HG03095 (cell line): ENCODE results near the gene MGAT2.
"Not testable (repeated sequence)": the region's sequence is repeated elsewhere in the genome, so short reads cannot be mapped to it uniquely, and the experiment has no call there.

Source experiments
- ATAC-seq: cut with Tn5 transposase; IDR thresholded peaks from one replicate; pipeline ENCODE4 v1.9.1; 2021; ENCODE audit warnings: moderate library complexity; ENCODE audit not compliant: unreplicated experiment

MGAT2 gene

GRCh38 chr14:49620182-49621113 is at the start of gene MGAT2, which contains the start of gene RPL36AL:
TSS of gene MGAT2 (plus strand) at chr14:49620799. CDS start at chr14:49621269, 470 bp downstream.
TSS of gene RPL36AL (minus strand) at chr14:49620626. CDS start at chr14:49619104, 1,522 bp downstream.
- peak; percentile 86 for ATAC-seq

- no peak for ATAC-seq
Observed at GRCh38 chr14:49574038-49574437, 46.6 kb upstream of the MGAT2 start.

DNA sequence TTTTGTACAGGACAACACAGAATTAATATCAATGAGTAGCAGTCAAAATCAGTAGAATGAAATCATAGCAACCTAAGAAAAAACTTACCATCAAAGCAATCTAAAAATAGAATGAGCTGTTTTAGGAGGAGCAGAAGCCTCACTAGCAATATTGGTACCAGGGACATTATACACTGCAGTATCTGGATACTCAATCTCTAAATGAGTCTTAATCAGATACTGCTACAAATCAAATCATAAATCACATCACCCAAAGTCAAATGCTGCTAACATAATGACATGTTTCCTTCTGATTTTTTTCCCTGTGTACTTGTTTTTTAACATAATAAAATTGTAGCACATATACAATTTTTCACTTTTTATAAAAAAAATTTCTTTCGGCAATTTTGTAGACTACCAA is 42.5 kb upstream of the MGAT2 start:
- ATAC-seq: no peak

GRCh38 chr14:49579841-49580240 is 40.8 kb upstream of the MGAT2 start:
- no peak for ATAC-seq

DNA sequence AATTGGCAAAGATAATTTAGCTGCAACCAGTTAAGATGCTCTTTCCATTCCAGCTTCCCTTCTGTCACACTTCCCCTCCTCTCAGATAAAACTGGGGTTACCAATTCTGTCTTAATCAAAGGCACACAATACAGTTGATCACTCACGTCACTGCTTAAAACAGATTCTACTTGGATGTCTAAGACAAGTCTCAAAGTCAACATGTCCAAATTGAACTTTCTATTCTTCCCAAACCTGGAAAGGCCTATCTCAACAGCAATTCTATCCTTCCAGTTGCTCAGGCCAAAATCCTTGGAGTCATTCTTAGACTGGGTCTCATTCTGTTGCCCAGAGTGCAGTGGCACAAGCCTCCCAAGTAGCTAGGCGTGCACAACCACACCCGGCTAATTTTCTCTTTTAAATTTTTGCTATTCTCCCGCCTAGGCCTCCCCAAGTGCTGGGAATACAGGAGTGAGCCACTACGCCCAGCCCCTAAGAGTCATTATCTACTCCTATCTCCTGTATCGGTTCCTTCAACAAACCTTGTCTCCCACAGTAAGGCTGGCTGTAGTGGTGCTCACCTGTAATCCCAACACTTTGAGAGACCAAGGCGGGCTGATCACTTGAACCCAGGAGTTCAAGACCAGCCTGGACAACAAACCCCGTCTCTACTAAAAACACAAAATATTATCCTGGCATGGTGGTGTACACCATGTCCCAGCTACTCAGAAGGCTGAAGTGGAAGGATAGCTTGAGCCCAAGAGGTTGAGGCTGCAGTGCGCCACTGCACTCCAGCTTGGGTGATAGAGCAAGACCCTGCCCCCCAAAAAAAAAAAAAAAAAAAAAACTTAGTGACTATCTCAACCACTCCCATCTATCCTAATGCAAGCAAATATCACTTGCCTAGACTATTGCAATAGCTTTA is 39.1 kb upstream of the MGAT2 start:
- ATAC-seq: no peak

DNA sequence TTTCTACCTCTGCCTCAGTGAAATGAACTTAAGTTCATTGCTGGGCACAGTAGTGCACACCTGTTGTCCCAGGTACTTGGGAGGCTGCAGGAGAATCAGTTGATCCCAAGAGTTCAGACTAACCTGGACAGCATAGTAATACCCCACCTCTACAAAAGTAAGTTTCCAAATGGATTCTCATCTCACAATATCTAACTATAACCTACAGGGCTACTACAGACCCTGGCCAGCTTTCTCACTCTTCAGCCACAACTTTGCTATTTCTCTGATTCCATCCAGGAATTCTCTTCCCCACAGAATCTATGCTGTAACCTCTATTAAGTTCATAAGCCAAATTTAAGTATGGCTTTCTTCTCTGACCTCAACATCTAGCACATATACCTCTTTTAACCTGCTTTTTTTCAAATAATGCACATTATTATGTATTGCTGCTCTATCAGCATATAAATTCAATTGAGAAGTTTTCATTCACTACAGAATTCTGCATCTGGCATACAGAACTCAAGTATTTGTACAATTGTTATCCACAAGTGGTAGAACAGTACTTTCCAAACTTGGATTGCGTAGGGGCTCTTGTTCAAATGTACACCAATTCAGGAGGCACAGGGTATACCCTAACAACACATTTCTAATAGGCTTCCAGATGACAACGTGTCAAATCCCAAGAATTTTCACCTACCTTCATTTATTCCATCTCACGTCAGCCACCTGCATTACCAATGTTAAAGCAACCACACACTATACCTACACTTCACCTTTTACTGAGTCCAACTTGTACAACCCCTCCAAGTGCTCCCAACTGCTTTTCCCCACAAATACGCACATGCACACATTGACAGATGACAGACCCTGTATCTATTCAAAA is 38.3 kb upstream of the MGAT2 start:
- no peak for ATAC-seq

DNA sequence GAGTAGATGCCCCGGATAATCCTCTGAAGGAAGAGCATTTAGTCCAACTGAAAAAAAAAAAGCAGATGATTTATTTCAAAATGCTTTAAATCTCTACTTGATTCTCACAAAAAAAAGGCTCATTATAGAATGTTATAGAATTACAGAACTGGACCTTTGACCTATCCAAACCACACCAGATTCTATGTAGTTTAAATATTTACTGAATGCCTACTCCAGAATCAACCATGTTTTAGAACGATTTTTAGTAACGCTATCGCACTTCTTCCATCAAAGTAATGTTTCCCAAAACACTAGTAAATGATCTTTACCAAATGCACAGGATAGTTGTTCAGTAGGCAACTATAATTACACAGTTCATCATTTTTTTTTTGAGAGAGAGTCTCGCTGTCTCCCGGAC is 37.0 kb upstream of the MGAT2 start:
- ATAC-seq: no peak

DNA sequence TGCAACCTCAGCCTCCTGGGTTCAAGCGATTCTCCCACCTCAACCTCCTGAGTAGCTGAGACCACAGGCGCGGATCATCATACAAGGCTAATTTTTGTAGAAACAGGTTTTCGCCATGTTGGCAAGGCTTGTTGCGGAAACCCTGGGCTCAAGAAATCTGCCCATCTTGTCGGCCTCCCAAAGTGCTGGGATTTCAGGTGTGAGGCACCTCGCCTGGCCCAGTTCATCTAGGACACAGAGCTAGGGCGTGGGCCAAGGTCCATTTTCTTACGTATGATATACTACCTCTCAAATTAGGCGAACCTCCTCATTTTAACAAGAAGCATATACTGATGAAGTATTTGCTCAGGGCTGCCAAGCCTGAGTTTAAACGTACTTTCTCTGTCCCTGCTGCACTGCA is 36.5 kb upstream of the MGAT2 start:
- ATAC-seq: no peak

- not testable (repeated sequence) for ATAC-seq
Observed at GRCh38 chr14:49584981-49585640, 35.5 kb upstream of the MGAT2 start.

GRCh38 chr14:49585803-49586672 is 34.6 kb upstream of the MGAT2 start, which contains the start of gene RPS29:
TSS of gene RPS29 (minus strand) at chr14:49586380. CDS start at chr14:49586346, 34 bp downstream.
- peak; percentile 86 for ATAC-seq

- peak; percentile 22 for ATAC-seq
Observed at GRCh38 chr14:49586673-49587460, 33.7 kb upstream of the MGAT2 start.

DNA sequence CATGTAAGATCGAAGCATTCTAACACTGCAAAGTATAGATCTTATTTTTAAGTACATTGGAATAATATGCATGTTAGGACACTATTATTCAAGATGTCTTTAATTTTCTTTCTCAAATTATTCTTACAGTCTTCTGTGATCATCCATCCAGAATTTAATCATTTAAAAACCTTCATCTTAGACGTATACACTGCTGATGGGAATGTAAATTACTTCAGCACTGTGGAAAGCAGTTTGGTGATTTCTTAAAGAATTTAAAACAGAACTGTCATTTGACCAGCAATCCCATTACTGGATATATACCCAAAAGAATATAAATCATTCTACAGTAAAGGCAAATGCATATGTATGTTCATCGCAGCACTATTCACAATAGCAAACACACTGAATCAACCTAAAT is 31.2 kb upstream of the MGAT2 start:
- no peak for ATAC-seq

DNA sequence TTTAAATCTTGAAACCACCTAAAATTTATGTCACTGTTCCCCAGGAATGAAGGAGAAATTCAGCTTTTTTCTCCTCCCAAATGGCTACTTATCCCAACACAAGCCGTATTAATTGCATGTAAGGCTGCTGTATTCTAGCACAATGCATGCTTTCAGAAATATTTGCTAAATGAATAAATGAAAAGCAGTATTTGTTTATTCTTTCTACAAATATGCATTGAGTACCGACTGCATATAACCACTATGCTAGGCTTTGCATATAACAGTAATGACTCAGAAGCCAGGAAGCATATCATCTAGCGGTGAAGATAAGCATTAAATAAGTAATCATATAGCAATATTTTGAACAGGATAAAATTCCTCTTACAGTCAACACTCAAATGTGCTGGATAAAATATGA is 27.6 kb upstream of the MGAT2 start:
- no peak for ATAC-seq

DNA sequence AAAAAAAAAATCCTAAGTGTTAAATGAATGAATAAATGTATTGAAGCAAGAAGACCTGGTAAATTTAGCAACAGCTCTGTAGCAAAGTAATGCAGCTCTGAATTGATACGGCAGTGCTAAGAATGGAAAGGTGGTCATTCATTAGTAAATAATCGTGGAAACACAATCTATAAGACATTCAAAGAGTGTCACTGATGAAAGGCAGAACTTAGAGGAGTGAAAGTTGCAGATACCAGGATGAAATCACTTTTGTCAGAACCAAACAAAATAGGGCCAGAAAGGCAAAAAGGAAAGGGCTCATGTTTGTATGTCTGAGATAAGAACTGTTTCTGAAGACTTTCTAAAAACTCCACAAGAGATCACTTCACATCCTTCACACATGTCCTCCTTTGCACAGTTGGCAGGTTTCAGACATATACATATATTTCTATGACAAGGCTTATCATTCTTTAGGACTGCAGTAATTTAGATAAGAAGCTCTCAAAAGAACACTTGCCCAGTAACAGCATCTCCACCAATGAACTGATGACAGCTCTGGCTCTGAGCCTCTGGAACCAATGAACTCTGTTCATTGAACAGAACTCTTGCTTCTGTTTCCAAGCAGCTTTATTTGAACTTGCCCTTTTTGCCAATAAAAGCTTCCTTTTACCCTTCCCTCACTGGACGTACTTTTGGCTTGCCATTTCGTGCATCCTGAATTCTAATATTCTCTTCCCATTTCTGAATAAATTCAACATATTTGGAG is 26.1 kb upstream of the MGAT2 start:
- ATAC-seq: no peak

DNA sequence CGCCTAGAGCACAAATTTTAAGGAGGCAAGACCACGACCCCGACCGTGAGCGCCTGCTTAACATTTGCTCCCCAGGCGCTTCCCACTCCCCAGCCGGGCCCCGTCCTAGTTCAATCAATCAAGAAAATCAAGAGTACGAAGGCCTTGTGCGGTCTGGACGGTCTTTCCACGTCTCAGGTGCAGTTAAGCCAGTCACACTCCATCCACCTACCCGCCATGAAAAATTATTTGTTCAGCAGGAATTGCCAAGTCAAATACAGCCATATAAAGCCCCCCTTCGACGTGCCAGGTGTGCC is 22.5 kb upstream of the MGAT2 start:
- no peak for ATAC-seq

GRCh38 chr14:49598485-49599300 is 21.9 kb upstream of the MGAT2 start, which contains the start of gene LRR1:
TSS of gene LRR1 (plus strand) at chr14:49598940. CDS start at chr14:49599021, 81 bp downstream.
- ATAC-seq: peak; percentile 46

DNA sequence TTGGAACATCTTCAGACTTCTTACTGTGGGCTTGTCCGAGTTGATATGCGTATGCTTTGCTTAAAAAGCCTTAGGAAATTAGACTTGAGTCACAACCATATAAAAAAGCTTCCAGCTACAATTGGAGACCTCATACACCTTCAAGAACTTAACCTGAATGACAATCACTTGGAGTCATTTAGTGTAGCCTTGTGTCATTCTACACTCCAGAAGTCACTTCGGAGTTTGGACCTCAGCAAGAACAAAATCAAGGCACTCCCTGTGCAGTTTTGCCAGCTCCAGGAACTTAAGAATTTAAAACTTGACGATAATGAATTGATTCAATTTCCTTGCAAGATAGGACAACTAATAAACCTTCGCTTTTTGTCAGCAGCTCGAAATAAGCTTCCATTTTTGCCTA is 13.0 kb upstream of the MGAT2 start:
- no peak for ATAC-seq
